ENCODE data around the gene MEI4. TPM values are rescaled to one million over a fixed set of nuclear protein-coding genes. Genes with fewer than 3 reads are reported as not detected.

MEI4 gene
- total and polyA plus RNA-seq, 2 of the 8 experiments (the other 6 are each of a cell fraction or from before 2014, with no cell fraction given) = 0.05 to 0.24 TPM

DNA sequence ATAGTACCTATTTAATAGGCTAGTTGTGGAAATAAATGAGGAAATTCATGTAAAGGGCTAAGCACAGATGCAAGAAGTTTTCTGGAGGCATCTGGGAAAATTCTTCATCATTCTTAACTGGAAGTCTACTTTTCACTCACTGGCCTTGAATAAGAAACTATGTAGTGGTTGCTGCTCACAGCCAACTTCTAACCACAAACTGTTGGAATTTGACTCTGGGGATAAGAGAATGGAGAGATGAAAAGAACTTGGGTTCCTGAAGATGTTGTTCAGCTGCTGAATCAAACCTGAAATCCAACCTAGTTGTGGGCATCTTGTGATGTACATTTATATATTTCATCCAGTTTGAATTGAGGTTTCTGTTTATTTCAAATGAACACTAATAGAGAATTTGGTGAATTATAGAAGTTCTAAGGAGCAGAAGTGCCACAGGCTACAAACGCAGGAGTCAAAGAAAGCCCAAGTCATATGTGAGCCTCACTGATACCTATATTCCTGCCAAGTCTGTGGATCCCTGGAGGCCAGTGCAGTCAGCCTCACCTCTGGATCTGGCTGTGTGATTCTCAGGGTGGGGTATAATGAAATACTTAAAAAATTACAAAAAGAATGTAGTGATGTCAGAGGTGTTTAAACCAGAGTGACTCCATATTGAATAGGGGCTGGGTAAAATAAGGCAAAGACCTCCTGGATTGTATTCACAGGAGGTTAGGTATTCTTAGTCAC is 18.7 kb upstream of the MEI4 start (continued):
- no peak for TF ChIP-seq SAP30 (IDR thresholded peaks at IDR 0.05; ENCODE audit: insufficient read depth, insufficient replicate concordance, low read length)

Data from H1 (cell line).